ENCODE results near the gene LCN10. TPM values are rescaled to one million over a fixed set of nuclear protein-coding genes. Genes with fewer than 3 reads are reported as not detected.

Gene LCN10
- total and polyA plus RNA-seq, 9 of the 15 experiments (the other 6 are each of a cell fraction or from before 2014, with no cell fraction given) = 0.10 to 0.21 (median 0.14) TPM; not detected in 6

GRCh38 chr9:136700959-136701667, 41.6 kb downstream of the LCN10 start (continued):
- TF ChIP-seq MGA (IDR thresholded peaks at IDR 0.05) (peak; percentile 79), L3MBTL2 (IDR thresholded peaks at IDR 0.05) (peak; percentile 91), ATF1 (CRISPR knock-in tag; IDR thresholded peaks at IDR 0.05) (no peak), ATF1 (tag; IDR thresholded peaks at IDR 0.05) (peak; percentile 52), RBBP5 (IDR thresholded peaks at IDR 0.05; ENCODE audit: borderline replicate concordance, insufficient read depth, low read length, poor library complexity, severe bottlenecking) (peak; percentile 56), PHF8 (IDR thresholded peaks at IDR 0.05; ENCODE audit: borderline replicate concordance, low read length) (peak; percentile 24; the same call in 1 of the 2 replicates), MAFF (IDR thresholded peaks at IDR 0.05; ENCODE audit: low read length) (no peak), SPI1 (IDR thresholded peaks at IDR 0.05; ENCODE audit: borderline replicate concordance, low read depth, low read length) (0 out of 2 replicates have a peak, but pooled peaks have one; percentile 14), CREM (IDR thresholded peaks at IDR 0.05; ENCODE audit: low read depth) (peak; percentile 29; the same call in 1 of the 2 replicates), OTX1 (CRISPR knock-in tag; IDR thresholded peaks at IDR 0.05) (no peak), TGIF2 (CRISPR knock-in tag; IDR thresholded peaks at IDR 0.05) (no peak), CREB5 (CRISPR knock-in tag; IDR thresholded peaks at IDR 0.05) (no peak)
